HG03159 (cell line): ENCODE results near the gene MMP7.

Source experiments
- ATAC-seq: cut with Tn5 transposase; IDR thresholded peaks from one replicate; pipeline ENCODE4 v1.9.1; 2021; ENCODE audit warnings: mild to moderate bottlenecking, moderate library complexity; ENCODE audit not compliant: unreplicated experiment

The MMP7 gene

DNA sequence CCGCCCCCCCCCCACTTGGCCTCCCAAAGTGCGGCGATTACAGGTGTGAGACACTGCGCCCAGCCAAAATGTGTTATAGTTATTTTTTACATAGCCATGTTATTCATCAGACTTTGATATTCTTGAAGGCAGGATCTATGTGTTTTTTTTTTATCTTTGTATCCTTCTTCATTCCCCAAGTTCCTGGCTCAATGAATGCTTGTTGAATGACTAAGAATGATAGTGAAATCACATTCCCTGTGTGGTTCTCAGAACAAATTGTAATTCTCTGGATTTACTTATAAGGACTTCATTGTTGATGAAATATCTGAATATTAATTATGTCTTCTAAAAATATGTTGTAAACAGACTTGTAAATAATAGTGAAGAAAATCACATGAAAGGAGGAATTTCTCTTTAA lies 33.5 kb downstream of the MMP7 start:
- ATAC-seq = no peak

GRCh38 chr11:102495161-102496042 lies 35.1 kb downstream of the MMP7 start:
- ATAC-seq = peak; percentile 86

- ATAC-seq = no peak
Observed at GRCh38 chr11:102494216-102494615, 36.3 kb downstream of the MMP7 start.

GRCh38 chr11:102493524-102493923 lies 37.0 kb downstream of the MMP7 start:
- ATAC-seq = no peak

GRCh38 chr11:102491969-102492368 lies 38.6 kb downstream of the MMP7 start:
- no peak for ATAC-seq

DNA sequence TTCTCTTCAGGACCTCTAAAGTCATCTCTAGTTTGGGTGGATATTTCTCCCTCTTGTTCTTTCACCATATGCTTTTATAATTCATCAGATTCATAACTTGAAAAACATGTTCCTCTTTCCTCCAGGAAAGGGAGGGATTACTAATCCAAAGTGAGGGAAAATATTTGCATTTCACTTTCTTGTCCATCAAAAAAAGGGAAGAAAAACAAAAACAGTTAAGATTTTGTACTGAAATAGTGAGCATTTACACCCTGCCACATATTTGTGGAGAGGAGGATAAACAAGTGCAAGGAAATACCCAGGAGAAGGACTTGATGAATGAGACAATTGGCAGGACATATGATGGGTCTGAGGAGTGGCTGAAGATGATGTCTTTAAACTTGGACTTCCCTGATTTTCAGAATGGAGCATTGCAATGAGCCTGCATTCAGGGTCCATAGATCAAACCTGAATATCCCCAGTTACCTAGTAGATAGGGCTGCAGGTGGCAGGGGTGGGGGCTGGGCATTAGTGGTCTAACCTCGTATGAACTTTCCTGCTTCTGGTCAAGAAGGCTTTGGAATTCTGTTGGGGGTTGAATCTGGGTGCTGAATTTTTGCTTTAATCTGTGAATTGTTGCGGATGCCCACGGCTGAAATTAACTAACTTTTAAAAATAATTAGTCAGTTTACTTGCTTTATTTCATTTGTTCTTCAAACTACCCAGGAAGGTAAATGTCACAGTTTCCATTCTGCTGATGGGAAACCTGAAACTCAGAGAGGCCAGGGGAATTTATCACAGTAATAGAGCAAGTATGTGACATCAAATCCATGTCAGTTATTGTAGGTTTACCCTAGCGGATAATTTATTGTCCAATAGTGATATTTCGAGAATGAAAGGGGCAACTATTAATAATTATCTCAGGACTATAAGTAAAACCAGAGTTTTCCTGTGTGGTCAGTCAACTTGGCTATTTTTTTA lies 41.1 kb downstream of the MMP7 start:
- ATAC-seq = no peak

DNA sequence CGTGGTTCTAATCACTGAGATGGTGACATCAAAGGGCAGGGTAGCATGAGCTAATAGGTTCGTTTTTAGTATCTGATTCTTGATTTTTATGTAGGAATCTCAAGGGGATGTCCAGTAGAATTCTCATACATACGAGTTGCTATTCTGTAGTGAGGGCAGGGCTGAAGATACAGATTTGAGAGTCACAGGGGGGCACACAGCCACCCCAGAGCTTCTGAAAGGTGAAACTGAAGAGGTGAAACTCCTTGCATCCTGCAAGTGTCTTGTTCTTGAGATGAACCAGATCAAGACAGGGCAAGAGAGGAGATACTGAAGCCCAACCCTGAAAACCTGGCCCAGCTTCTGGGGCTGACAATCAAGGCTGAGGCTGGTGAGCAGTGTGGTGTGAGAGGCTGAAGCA lies 42.3 kb downstream of the MMP7 start:
- ATAC-seq = peak; percentile 75

DNA sequence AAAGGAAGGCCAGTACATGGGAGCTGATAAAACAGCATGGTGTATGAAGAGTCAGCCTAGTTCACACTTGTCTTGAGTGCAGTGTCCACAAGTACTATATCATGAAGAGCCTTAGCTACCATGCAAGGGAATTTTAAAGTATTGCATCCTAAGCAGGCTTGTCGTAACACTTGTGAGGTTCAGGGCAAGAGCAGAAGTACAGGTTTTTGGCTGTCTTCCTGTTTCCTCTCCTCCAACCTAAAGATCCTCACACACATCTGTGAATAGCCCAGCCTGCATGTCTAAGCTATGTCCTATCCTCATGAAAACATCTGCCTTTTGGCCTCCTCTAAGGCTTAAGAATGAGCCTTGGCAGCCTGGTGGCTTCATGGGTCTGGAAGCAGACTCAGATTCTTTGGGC lies 43.3 kb downstream of the MMP7 start:
- ATAC-seq = no peak

DNA sequence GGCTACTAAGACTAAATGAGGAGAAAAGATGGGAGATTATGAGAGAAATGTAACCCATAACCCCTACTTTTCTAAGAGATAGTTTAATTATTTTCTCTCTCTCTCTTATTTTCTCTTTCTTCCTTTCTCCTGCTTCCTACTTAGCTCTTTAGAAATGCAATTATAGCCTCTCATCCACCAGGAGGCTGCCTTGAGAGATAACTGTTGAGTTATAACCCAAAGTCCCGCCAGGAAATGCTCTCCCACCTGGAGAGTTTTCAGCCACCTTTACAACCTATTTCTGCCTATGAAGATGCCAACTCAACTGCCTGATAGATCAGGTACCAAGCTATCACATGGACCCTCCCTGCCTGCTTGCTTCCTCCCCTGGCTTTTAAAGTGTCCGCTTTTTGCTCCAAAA lies 44.0 kb downstream of the MMP7 start:
- no peak for ATAC-seq

GRCh38 chr11:102485095-102485722 lies 45.3 kb downstream of the MMP7 start:
- no peak for ATAC-seq

GRCh38 chr11:102482433-102482832 lies 48.1 kb downstream of the MMP7 start:
- no peak for ATAC-seq

GRCh38 chr11:102479733-102480132 lies 50.8 kb downstream of the MMP7 start:
- no peak for ATAC-seq

DNA sequence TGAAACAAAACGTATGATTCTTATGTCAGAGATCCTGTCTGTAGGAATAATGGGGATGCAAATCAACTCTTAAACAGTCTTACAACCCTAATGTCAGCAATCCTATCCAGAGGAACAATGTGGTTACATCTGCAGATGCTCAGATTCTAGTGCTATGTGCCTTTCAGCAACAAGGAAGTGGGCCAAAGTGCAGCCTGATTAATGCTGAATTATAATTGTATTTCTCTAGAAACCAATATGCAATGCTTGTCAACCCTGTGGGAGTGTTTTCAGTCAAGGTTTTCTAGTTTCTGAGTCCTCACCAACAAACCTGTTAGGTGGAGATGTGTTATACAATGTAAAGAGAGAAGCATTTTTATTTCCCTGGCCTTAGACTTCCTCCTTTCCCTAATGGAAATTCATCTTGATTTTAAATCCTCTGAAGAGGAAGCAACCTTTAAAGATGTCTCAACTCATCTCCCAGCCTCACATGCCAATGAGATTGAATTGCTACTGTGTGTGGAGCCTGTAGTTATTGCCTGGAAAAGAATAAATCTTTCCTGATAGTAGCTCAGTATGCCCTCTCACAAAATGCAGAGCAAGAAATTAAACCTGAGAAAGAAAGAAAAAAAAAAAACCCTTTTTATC lies 51.8 kb downstream of the MMP7 start:
- no peak for ATAC-seq

GRCh38 chr11:102476812-102477211 lies 53.7 kb downstream of the MMP7 start:
- no peak for ATAC-seq

GRCh38 chr11:102476069-102476468 lies 54.5 kb downstream of the MMP7 start:
- no peak for ATAC-seq

- no peak for ATAC-seq
Observed at GRCh38 chr11:102473543-102473942, 57.0 kb downstream of the MMP7 start.

DNA sequence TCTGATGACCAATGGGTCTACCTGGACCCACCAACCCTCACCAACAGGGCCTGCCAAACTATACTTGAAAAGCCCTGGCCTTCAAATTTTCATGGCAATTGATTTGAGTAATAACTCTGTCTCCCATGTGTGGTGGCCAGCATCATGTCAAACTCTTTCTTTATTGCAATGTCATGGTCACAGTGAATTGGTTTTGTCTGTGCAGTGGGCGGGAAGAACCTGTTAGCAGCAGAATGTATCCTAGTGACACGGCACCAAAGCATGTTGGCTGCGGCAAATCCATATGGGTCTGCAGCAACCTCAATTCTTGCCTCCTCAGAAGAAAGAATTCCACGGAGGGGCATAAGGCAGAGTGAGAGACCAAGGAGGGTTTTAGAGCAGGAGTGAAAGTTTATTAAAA lies 58.4 kb downstream of the MMP7 start:
- ATAC-seq = no peak

DNA sequence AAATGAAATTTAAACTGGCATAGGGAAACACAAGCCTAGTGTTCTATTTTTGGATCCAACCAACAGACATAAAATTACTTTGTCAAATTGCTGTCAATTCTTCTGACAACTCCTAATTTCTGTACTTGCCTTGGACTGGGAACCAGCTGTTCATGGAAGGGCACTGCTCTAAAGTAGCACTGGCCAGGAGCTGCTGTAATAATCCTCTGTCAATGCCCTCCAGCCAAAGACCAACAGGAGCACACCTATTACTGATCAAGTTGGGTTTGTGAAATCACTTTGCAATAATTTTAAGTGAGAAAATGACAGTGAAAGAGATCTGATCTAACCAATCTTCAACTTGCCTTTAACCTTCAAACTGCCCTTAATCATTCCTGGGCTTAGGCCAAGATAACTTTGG lies 59.1 kb downstream of the MMP7 start:
- no peak for ATAC-seq
